Neural cell (in vitro differentiated cells): Measurements from ENCODE around the gene OTOG. TPM values are rescaled to one million over a fixed set of nuclear protein-coding genes. Genes with fewer than 3 reads are reported as not detected.

Experiments used
- H2AFZ ChIP-seq: fragments of 200-600, 300-800 bp; sonication (generic), shearing (Covaris generic); 2 replicates; pipeline ENCODE4 v1.6.0; 2014; ENCODE audit warnings: low read depth, mild to moderate bottlenecking, antibody characterized with exemption, low read length, moderate library complexity
- H3F3A ChIP-seq: fragments of 200-600 bp; shearing (Covaris generic); 2 replicates; pipeline ENCODE4 v1.6.1; 2016; ENCODE audit warnings: mild to moderate bottlenecking, moderate library complexity, mixed read lengths, antibody characterized with exemption, low read length; ENCODE audit not compliant: insufficient read depth, poor library complexity, severe bottlenecking
- H3K27ac ChIP-seq: fragments of 200-600, 300-800 bp; sonication (generic), shearing (Covaris generic); 2 replicates; pipeline ENCODE4 v1.5.1; 2014; ENCODE audit warnings: mild to moderate bottlenecking, low read length, moderate library complexity
- H3K27me3 ChIP-seq: fragments of 300-800, 200-600 bp; sonication (generic), shearing (Covaris generic); 2 replicates; pipeline ENCODE4 v1.6.0; 2014; ENCODE audit warnings: mild to moderate bottlenecking, low read depth, low read length, moderate library complexity; ENCODE audit not compliant: insufficient read depth
- H3K36me3 ChIP-seq: fragments of 300-800, 200-600 bp; sonication (generic), shearing (Covaris generic); 2 replicates; pipeline ENCODE4 v1.5.1; 2014; ENCODE audit warnings: mild to moderate bottlenecking, antibody characterized with exemption, low read length, moderate library complexity; ENCODE audit not compliant: insufficient read depth
- H3K4me2 ChIP-seq: fragments of 300-800, 200-600 bp; sonication (generic), shearing (Covaris generic); 2 replicates; pipeline ENCODE4 v1.6.0; 2014; ENCODE audit warnings: mild to moderate bottlenecking, low read length
- H3K4me3 ChIP-seq: fragments of 300-800, 200-600 bp; sonication (generic), shearing (Covaris generic); 2 replicates; pipeline ENCODE4 v1.5.1; 2014; ENCODE audit warnings: mild to moderate bottlenecking, low read length, moderate library complexity
- H3K79me2 ChIP-seq: fragments of 200-600 bp; shearing (Covaris generic); replicated peaks from 2 replicates; pipeline ENCODE4 v1.6.0; 2014; ENCODE audit warnings: mild to moderate bottlenecking, low read length, moderate library complexity; ENCODE audit not compliant: insufficient read depth
- H3K9ac ChIP-seq: fragments of 300-800, 200-600 bp; sonication (generic), shearing (Covaris generic); 2 replicates; pipeline ENCODE4 v1.6.1; 2016; ENCODE audit warnings: mild to moderate bottlenecking, low read length, mixed read lengths
- H3K9me2 ChIP-seq: fragments of 200-600 bp; shearing (Covaris generic); 2 replicates; pipeline ENCODE4 v1.6.1; 2016; ENCODE audit warnings: mild to moderate bottlenecking, low read length, mixed read lengths; ENCODE audit not compliant: insufficient read depth
- H3K9me3 ChIP-seq: fragments of 200-600, 300-800 bp; sonication (generic), shearing (Covaris generic); 2 replicates; pipeline ENCODE4 v1.6.1; 2016; ENCODE audit warnings: mild to moderate bottlenecking, mixed run types, low read length, moderate library complexity, mixed read lengths
- H4K20me1 ChIP-seq: fragments of 200-600 bp; shearing (Covaris generic); 2 replicates; pipeline ENCODE4 v1.6.1; 2016; ENCODE audit warnings: mild to moderate bottlenecking, mixed run types; ENCODE audit not compliant: insufficient read depth
- EP300 ChIP-seq: fragments of 450-650 bp; conservative IDR thresholded peaks from 2 replicates; pipeline ENCODE4 v1.6.1; 2014; ENCODE audit warnings: antibody characterized with exemption, mild to moderate bottlenecking, moderate library complexity; ENCODE audit not compliant: poor library complexity, severe bottlenecking
- EZH2 ChIP-seq: fragments of 200-600, 300-800 bp; shearing (Covaris generic), sonication (generic); IDR thresholded peaks from 2 replicates; pipeline ENCODE4 v1.6.1; 2014; ENCODE audit warnings: antibody characterized with exemption, low read length, borderline replicate concordance, mild to moderate bottlenecking; ENCODE audit not compliant: insufficient read depth, poor library complexity, severe bottlenecking
- MXI1 ChIP-seq: fragments of 450-650 bp; conservative IDR thresholded peaks from 2 replicates; pipeline ENCODE4 v1.6.1; 2014; ENCODE audit warnings: antibody characterized with exemption, mild to moderate bottlenecking; ENCODE audit not compliant: poor library complexity, severe bottlenecking
- POLR2AphosphoS5 ChIP-seq: IDR thresholded peaks from 2 replicates; pipeline ENCODE4 v1.6.1; 2012
- RAD21 ChIP-seq: fragments of 450-650 bp; conservative IDR thresholded peaks from 2 replicates; pipeline ENCODE4 v1.6.1; 2014; ENCODE audit warnings: antibody characterized with exemption, mild to moderate bottlenecking, moderate library complexity
- SMC3 ChIP-seq: fragments of 450-650 bp; conservative IDR thresholded peaks from 2 replicates; pipeline ENCODE4 v1.6.1; 2014; ENCODE audit warnings: antibody characterized with exemption, mild to moderate bottlenecking, moderate library complexity; ENCODE audit not compliant: poor library complexity
- TAF1 ChIP-seq: IDR thresholded peaks from 2 replicates; pipeline ENCODE4 v1.6.1; 2012; ENCODE audit warnings: low read depth
- polyA plus RNA-seq: library from polyadenylated mRNA; depleted of rRNA; stranded (reverse); fragments of >200 nt; gene quantifications from 2 replicates; pipeline ENCODE4 v1.2.3, GENCODE V29; 2014
- TF ChIP-seq, protein P1 (sequence below): fragments of 450-650 bp; IDR thresholded peaks from 2 replicates; pipeline ENCODE4 v1.5.1; 2014; ENCODE audit warnings: antibody characterized with exemption, mild to moderate bottlenecking, moderate library complexity; ENCODE audit not compliant: poor library complexity, severe bottlenecking
- TF ChIP-seq, protein P2 (sequence below): IDR thresholded peaks from 2 replicates; pipeline ENCODE4 v1.6.1; 2012; ENCODE audit warnings: borderline replicate concordance

Gene OTOG
- polyA plus RNA-seq, 1 donor from 2014 or later: not detected

DNA sequence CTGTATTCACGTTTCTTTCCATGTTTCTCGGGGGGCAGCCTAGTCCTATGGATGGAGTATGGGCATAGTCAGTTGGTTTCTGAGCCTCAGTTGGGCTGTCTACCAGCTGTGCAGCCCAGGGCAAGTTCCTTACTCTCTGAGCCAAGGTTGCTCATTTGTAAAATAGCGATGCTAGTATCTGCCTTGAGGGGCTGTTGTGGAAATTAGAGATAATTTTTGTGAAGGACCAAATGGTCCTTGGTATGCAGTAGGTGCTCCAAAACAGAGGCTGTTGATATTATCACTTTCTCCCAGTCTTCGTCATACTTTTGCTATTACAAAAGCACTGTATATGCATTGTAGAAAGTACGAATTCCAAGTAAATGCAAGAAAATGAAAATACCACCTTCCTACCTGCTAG, 89.7 kb downstream of the OTOG start:
- Histone ChIP-seq H3K27ac (no peak overlapping the region), H3K4me3 (no peak overlapping the region), H3K9ac (no peak overlapping the region), H3K9me2 (no peaks in the 10 kb centered on the region), H2AFZ (no peak overlapping the region), H3K9me3 (no peaks in the 10 kb centered on the region), H3K79me2 (no peaks in the 10 kb centered on the region), H3K36me3 (no peaks in the 10 kb centered on the region), H3F3A (no peaks in the 10 kb centered on the region), H3K27me3 (no peaks in the 10 kb centered on the region), H3K4me2 (no peak overlapping the region), H4K20me1 (no peaks in the 10 kb centered on the region)
- TF ChIP-seq, protein P1, sequence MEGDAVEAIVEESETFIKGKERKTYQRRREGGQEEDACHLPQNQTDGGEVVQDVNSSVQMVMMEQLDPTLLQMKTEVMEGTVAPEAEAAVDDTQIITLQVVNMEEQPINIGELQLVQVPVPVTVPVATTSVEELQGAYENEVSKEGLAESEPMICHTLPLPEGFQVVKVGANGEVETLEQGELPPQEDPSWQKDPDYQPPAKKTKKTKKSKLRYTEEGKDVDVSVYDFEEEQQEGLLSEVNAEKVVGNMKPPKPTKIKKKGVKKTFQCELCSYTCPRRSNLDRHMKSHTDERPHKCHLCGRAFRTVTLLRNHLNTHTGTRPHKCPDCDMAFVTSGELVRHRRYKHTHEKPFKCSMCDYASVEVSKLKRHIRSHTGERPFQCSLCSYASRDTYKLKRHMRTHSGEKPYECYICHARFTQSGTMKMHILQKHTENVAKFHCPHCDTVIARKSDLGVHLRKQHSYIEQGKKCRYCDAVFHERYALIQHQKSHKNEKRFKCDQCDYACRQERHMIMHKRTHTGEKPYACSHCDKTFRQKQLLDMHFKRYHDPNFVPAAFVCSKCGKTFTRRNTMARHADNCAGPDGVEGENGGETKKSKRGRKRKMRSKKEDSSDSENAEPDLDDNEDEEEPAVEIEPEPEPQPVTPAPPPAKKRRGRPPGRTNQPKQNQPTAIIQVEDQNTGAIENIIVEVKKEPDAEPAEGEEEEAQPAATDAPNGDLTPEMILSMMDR: no peak
- TF ChIP-seq, protein P2, sequence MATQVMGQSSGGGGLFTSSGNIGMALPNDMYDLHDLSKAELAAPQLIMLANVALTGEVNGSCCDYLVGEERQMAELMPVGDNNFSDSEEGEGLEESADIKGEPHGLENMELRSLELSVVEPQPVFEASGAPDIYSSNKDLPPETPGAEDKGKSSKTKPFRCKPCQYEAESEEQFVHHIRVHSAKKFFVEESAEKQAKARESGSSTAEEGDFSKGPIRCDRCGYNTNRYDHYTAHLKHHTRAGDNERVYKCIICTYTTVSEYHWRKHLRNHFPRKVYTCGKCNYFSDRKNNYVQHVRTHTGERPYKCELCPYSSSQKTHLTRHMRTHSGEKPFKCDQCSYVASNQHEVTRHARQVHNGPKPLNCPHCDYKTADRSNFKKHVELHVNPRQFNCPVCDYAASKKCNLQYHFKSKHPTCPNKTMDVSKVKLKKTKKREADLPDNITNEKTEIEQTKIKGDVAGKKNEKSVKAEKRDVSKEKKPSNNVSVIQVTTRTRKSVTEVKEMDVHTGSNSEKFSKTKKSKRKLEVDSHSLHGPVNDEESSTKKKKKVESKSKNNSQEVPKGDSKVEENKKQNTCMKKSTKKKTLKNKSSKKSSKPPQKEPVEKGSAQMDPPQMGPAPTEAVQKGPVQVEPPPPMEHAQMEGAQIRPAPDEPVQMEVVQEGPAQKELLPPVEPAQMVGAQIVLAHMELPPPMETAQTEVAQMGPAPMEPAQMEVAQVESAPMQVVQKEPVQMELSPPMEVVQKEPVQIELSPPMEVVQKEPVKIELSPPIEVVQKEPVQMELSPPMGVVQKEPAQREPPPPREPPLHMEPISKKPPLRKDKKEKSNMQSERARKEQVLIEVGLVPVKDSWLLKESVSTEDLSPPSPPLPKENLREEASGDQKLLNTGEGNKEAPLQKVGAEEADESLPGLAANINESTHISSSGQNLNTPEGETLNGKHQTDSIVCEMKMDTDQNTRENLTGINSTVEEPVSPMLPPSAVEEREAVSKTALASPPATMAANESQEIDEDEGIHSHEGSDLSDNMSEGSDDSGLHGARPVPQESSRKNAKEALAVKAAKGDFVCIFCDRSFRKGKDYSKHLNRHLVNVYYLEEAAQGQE: no peak
- TF ChIP-seq SMC3: no peak
- no peak for TF ChIP-seq EP300
- TF ChIP-seq POLR2AphosphoS5: no peak
- TF ChIP-seq TAF1: no peak
- no peak for TF ChIP-seq EZH2
- TF ChIP-seq MXI1: no peak
- TF ChIP-seq RAD21: no peak

DNA sequence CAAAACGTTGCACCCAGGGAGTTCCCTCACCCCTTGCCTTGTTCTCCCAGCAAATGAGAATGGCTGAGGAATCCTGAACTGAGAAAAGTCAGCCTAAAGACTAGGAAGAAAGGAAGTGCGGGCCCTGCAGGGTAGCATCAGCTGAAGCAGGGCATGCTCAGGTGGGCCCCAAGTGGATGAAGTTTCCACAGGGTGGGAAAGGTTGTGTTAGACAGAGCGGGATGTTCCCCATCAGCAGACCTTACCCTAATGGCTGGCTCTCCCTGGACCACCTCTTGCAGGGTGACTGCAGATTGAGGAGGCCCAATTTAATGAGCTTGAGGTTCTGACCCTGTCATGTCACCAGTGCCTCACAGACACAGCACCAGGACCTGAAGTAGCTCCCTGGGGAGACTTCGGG, 90.8 kb downstream of the OTOG start:
- H3K4me3 ChIP-seq: no peak overlapping the region

More for the DNA sequence above, 90.8 kb downstream of the OTOG start:
- no peaks in the 10 kb centered on the region for H3K27me3 ChIP-seq
- TF ChIP-seq EP300: no peak
- no peak for TF ChIP-seq TAF1
- TF ChIP-seq SMC3: no peak
- TF ChIP-seq EZH2: no peak
- TF ChIP-seq MXI1: no peak
- TF ChIP-seq, protein P1: no peak
- TF ChIP-seq POLR2AphosphoS5: no peak
- no peak for TF ChIP-seq RAD21
- TF ChIP-seq, protein P2: no peak
- H3K36me3 ChIP-seq: no peaks in the 10 kb centered on the region
- no peaks in the 10 kb centered on the region for H3F3A ChIP-seq
- no peak overlapping the region for H2AFZ ChIP-seq
- no peak overlapping the region for H3K27ac ChIP-seq
- H4K20me1 ChIP-seq: no peaks in the 10 kb centered on the region
- H3K79me2 ChIP-seq: no peaks in the 10 kb centered on the region
- H3K9me3 ChIP-seq: no peaks in the 10 kb centered on the region
- no peak overlapping the region for H3K9ac ChIP-seq
- no peaks in the 10 kb centered on the region for H3K9me2 ChIP-seq
- H3K4me2 ChIP-seq: no peak overlapping the region
